Upper lobe of right lung (tissue), 1 donor: ENCODE measurements around the gene EEF1AKMT2. TPM values are rescaled to one million over a fixed set of nuclear protein-coding genes. Genes with fewer than 3 reads are reported as not detected.
A peak's percentile ranks its signal among the peaks of the same experiment; 100 is the strongest.
"Not testable (repeated sequence)": the region's sequence is repeated elsewhere in the genome, so short reads cannot be mapped to it uniquely, and the experiment has no call there.

Source experiments
- ATAC-seq: fragments of 200-7000 bp; cut with Tn5 transposase; one replicate; pipeline ENCODE4 v1.9.1; 2020; ENCODE audit warnings: mild to moderate bottlenecking, moderate library complexity
- DNase-seq: peaks from one replicate; pipeline ENCODE4 v3.0.0-alpha.2; 2020
- H3K27ac ChIP-seq: fragments of 200-600 bp; one replicate; pipeline ENCODE4 v1.8.0; 2022
- H3K27me3 ChIP-seq: fragments of 200-600 bp; one replicate; pipeline ENCODE4 v1.8.0; 2022; ENCODE audit warnings: mild to moderate bottlenecking
- H3K36me3 ChIP-seq: fragments of 200-600 bp; one replicate; pipeline ENCODE4 v1.8.0; 2022
- H3K4me1 ChIP-seq: fragments of 200-600 bp; one replicate; pipeline ENCODE4 v1.8.0; 2022
- H3K4me3 ChIP-seq: fragments of 200-600 bp; one replicate; pipeline ENCODE4 v1.8.0; 2022; ENCODE audit warnings: mild to moderate bottlenecking
- H3K9me3 ChIP-seq: fragments of 200-600 bp; one replicate; pipeline ENCODE4 v1.8.0; 2022
- CTCF ChIP-seq: fragments of 200-600 bp; IDR thresholded peaks from one replicate; pipeline ENCODE4 v1.8.0; 2022; ENCODE audit warnings: antibody characterized with exemption
- intact Hi-C: fragments of 100-400 bp; cut with DNase I; formaldehyde crosslinking; loops from one replicate; pipeline ENCODE4 v1.11.0; 2022
- total RNA-seq: library from RNA; stranded (reverse); fragmentation: NEBNext Ultra II Directional; extraction: Animal tissue kit (Norgen Biotek cat#: 25700); gene quantifications from one replicate; pipeline ENCODE4 v1.2.1, GENCODE V29; 2021
- donor health status: DM: no; HTN: yes; CAD: no; lungs with severe emphysema.

Gene EEF1AKMT2
- total RNA-seq, 1 donor from 2014 or later: 15.7 TPM

- H3K9me3 ChIP-seq: no peaks in the 10 kb centered on the region
- intact Hi-C loops: no loop called here
- peaks cover 47% of the 10 kb centered on the region for H3K36me3 ChIP-seq
- DNase-seq (no peak), ATAC-seq (no peak)
- TF ChIP-seq CTCF: no peak
- no peaks in the 10 kb centered on the region for H3K4me1 ChIP-seq
- H3K4me3 ChIP-seq: no peak overlapping the region
- no peaks in the 10 kb centered on the region for H3K27me3 ChIP-seq
- H3K27ac ChIP-seq: no peak overlapping the region
Measured at GRCh38 chr10:124820121-124820520, 28.4 kb upstream of the EEF1AKMT2 start.

GRCh38 chr10:124802313-124802675 is 10.6 kb upstream of the EEF1AKMT2 start:
- DNase-seq (no peak), ATAC-seq (peak; percentile 39)
- Histone ChIP-seq H3K27me3 (no peaks in the 10 kb centered on the region), H3K9me3 (no peaks in the 10 kb centered on the region), H3K27ac (peak overlapping the region; percentile 85), H3K4me3 (peak overlapping the region; percentile 90), H3K4me1 (peaks cover 12% of the 10 kb centered on the region), H3K36me3 (peaks cover 2% of the 10 kb centered on the region)
- intact Hi-C loops: no loop called here
- TF ChIP-seq CTCF: no peak

GRCh38 chr10:124799211-124799610 is 7.5 kb upstream of the EEF1AKMT2 start:
- TF ChIP-seq CTCF: no peak
- H3K4me3 ChIP-seq: no peak overlapping the region
- ATAC-seq (no peak), DNase-seq (no peak)
- H3K9me3 ChIP-seq: no peaks in the 10 kb centered on the region
- intact Hi-C loops: no loop called here
- no peak overlapping the region for H3K27ac ChIP-seq
- no peaks in the 10 kb centered on the region for H3K27me3 ChIP-seq
- H3K4me1 ChIP-seq: peaks cover 12% of the 10 kb centered on the region
- H3K36me3 ChIP-seq: no peaks in the 10 kb centered on the region

GRCh38 chr10:124798781-124799180 is 7.1 kb upstream of the EEF1AKMT2 start:
- intact Hi-C loops: no loop called here
- H3K27ac ChIP-seq: no peak overlapping the region
- DNase-seq (no peak), ATAC-seq (no peak)
- H3K4me1 ChIP-seq: peaks cover 12% of the 10 kb centered on the region
- no peak overlapping the region for H3K4me3 ChIP-seq
- H3K27me3 ChIP-seq: no peaks in the 10 kb centered on the region
- no peaks in the 10 kb centered on the region for H3K9me3 ChIP-seq
- no peaks in the 10 kb centered on the region for H3K36me3 ChIP-seq
- no peak for TF ChIP-seq CTCF

GRCh38 chr10:124798364-124798763 is 6.7 kb upstream of the EEF1AKMT2 start:
- ATAC-seq: no peak
- Histone ChIP-seq H3K4me1 (peaks cover 12% of the 10 kb centered on the region), H3K9me3 (no peaks in the 10 kb centered on the region), H3K4me3 (no peak overlapping the region), H3K27me3 (no peaks in the 10 kb centered on the region), H3K27ac (no peak overlapping the region), H3K36me3 (no peaks in the 10 kb centered on the region)
- intact Hi-C loops: no loop called here
- no peak for TF ChIP-seq CTCF
- DNase-seq: no peak

- no peak for DNase-seq
- intact Hi-C loops: no loop called here
- Histone ChIP-seq H3K4me1 (peaks cover 8% of the 10 kb centered on the region), H3K27me3 (no peaks in the 10 kb centered on the region), H3K36me3 (peaks cover 6% of the 10 kb centered on the region), H3K27ac (no peak overlapping the region), H3K9me3 (no peaks in the 10 kb centered on the region), H3K4me3 (peak overlapping the region; percentile 98)
- no peak for TF ChIP-seq CTCF
- ATAC-seq: no peak
Measured at GRCh38 chr10:124792998-124793352, 1.3 kb upstream of the EEF1AKMT2 start.

GRCh38 chr10:124782900-124783299 is 8.8 kb downstream of the EEF1AKMT2 start:
- ATAC-seq, H3K4me3 ChIP-seq, H3K27ac ChIP-seq, H3K9me3 ChIP-seq, DNase-seq, H3K27me3 ChIP-seq, H3K4me1 ChIP-seq, intact Hi-C loops: not testable (repeated sequence)
- peaks cover 14% of the 10 kb centered on the region for H3K36me3 ChIP-seq
